SIG-M5 (cell line): ENCODE measurements around the gene SCUBE1.
"Not testable (repeated sequence)": the region's sequence is repeated elsewhere in the genome, so short reads cannot be mapped to it uniquely, and the experiment has no call there.

Experiments used
- DNase-seq: peaks from one replicate; lab custom pipeline; 2025; lab: John Stamatoyannopoulos, UW

SCUBE1 gene

DNA sequence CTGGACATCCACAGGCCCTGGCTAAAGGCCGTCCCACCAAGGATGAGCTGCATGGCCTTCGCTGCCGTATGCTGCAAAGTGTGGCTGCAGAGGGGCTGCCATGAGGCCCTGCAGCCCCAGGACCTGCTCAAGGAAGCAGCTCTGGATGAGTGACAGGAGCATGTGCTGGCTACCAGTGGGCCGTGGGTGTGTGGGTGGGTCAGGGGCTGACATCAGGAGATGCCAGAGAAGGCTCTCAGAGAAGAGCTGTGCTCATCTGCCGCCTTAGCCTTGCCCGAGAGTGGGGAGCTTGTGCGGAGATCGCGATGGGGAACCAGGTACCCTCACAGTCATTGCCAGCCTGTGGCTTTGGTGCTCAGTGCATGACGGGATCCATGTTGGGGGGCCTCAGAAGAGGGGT is 41.3 kb downstream of the SCUBE1 start:
- no peak for DNase-seq

DNA sequence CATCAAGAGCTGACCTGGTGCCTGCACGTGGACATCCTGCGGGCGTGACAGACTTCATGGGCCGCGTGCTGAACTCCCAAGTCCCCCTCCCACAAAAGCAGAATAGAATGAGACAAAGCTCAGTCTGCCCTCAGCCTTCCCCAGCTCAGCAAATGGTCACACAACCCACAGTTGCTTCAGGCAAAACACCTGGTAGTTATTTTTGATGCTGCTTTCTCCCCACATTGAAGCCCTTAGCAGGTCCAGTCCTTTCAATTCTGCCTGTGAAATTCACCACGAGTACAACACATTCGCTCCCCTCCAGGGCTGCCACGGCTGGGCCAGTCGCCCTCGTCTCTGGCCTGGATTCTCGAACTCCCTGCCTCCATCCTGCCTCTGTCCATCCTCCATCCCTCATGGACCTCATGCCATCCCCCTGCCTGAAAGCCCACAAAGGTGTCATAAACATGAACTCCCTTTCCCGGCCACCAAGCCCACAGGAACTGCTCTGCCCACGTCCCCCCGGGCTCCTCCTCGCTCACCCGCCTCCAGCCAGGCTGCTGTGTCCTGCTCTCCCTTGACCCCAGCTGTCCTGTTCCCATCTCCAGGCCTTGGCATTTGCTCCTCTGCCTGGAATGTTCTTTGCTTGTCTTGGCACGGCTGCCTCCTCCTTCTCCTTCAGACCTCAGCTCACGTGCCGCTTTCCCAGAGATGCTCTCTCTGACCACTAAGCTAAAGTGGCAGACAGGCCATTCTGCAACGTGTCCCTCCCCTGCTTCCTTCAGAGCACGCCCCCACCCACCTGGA is 42.1 kb downstream of the SCUBE1 start:
- no peak for DNase-seq

- no peak for DNase-seq
Observed at GRCh38 chr22:43299736-43300135, 43.4 kb downstream of the SCUBE1 start.

DNA sequence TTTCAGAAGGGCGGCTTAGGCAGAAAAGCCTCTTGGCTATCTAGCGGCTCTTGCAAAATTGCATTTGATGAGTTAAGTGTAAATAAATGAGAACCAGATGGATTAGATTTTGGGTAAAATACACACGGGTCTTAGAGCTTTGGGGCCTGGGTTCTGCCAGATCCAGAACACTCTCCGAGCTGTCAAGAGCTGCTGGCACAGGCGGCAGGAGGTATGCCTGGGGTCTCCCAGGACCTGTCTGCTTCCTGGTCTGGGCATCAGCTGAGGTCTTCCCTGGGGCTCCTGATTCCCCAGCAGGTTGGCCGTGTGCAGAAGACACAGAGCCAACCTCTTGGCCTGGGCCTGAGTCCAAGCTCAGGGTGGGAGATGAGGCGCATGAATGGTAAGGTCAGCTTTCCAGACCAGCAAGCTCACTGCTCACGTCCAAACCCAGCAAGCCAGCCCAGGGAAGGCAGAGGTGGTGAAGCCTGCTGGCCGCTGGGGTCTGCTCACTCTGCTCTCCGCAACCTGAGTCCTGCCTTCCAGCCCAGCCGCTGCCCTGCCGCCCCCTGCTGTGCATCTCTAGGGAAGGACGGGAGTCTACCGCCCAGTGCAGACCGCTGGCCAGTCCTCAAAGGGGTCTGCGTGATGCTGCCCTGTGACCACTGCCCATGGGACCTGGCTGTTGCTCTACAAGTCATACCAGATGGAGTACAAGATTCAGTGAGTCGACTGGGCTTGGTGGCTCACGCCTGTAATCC is 44.9 kb downstream of the SCUBE1 start:
- DNase-seq = no peak

DNA sequence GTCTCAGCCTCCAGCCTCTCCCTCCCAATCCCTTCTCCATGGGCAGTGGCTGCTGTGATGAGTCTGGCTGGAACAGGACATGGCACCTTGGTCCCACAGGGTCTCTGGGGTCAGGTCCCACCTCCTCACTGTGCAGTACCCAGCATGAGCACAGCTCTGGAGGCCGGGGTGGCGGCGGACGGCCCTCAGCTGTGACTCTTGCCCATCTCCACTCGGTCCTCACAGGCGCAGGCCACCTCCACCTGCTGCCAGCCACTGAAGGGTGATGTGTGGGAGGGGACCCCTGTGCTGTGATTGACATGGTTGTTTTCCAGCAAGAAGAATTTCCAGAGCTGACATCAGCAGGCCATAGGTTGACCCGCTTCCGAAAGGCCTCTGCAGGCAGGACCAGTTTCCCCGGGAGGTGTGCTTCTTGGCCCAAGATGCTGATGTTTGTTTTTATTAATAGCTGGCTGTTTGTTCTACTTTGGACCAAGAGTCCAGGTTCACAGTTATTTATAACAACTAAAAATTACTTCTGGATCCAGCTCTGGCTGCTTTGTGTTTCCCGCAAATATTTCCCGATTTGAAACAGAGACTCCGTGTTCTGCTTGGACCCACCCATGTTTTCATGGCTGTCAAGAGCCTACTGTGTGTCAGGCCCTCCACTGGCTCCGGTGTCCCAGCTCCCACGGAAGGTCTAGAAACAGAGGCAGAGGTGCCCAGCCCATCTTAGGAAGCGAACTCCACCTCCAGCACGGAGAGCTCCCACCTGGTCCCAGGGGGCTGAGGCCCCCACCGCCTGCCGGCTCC is 45.7 kb downstream of the SCUBE1 start:
- DNase-seq = no peak

DNA sequence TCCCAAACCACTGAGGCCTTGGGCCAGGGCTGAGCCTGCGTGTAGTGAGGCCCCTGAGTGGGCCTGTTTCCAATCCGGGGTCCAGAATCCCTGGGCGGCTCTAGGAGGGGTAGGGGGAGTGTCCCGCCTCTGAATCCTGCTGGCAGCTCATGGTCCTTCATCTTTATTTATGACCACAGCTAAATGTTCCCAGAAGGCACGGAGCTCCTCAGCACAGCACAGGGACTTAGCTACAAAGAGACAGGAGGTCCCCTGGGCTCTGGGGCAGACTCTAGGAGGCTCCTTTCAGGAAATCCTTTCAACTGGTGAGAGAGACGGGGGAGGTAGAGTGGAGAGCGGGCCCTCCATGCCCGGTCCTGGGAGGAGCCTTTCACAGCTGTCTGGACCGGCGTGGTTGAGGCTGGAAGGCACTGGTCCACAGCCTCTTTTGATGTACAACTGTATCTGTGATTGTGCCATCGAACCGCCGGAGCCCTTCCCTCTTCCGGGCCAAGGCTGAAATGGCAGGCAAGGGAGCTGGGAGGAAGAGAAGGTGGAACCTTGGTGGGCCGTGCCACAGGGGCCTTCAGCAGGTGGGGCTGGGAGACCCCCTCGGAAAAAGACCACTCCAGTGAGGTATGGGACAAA is 46.8 kb downstream of the SCUBE1 start:
- DNase-seq = no peak

GRCh38 chr22:43295660-43296059 is 47.5 kb downstream of the SCUBE1 start:
- DNase-seq = no peak

DNA sequence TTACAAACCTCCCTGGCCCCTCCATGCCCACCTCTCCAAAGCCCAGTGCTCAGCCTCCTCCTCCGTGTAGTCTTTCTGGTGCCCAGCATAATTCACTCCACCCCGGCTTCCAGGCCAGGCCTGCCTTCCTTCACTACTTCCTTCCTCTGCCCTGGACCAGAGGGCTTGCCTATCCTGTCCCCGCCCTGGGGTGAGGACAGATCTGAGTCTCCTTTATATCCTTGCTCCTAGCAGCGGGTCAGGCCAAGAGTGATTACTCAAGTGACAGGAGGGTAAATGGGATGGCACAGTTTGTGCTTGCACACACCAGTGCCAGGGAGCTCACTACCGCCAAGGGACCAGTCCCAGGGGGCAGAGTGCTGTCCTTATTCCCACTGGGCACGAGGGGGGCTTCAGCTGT is 48.0 kb downstream of the SCUBE1 start:
- no peak for DNase-seq

DNA sequence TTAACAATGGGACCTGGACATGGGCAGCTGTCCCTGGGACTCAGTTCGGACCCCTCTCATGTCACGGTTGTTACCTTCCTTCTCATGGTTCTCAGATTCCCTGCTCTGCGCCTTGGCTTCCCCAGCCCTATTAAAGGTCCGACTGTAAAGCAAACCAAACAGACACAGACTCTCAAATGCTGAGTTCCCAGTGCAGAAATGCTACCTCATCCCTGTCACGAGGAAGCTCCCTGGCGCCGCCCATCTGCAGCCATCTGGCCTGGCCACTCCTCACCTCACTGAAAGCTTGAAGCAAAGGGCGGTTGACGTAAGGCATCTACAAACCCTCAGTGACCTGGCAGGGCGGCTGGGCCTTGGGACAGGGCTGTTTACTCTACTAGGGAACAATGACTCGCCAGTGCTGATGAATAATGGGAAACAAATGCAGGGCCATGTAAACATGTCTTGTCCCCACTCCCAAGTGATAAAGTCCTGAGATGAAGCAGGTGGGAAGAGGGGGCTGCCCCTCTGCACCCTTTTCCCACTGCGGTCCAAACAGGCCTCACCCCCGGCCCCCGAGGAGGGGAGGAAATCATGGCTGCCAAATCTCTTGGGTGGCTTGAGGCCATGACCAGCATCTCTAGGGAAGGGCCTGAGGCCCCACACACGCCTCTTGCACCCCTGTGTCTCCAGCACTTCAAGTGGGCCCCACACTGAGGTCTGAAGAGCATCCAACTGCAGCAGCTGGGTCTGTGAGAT is 49.3 kb downstream of the SCUBE1 start:
- no peak for DNase-seq

DNA sequence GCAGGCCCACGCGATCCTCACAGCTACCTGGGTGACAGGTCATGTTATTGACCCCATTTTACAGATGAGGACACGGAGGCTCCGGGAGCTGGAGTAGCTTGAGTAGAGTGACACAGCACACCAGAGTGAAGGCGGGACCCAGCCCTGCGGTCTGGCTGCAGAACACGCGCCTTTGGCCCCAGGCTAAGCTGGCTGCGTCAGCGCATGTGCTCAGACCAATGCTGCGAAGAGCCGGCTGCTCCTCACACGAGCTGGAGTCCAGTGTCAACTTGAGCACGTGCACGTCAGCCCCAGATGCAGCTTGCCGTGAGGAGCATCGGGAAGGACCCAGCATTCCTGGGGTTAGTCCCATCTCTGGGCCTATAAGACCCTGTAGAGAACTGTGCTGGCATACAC is 49.9 kb downstream of the SCUBE1 start:
- DNase-seq = no peak

- DNase-seq = no peak
Observed at GRCh38 chr22:43292630-43293018, 50.5 kb downstream of the SCUBE1 start.

GRCh38 chr22:43291381-43291780 is 51.8 kb downstream of the SCUBE1 start:
- DNase-seq = no peak

DNA sequence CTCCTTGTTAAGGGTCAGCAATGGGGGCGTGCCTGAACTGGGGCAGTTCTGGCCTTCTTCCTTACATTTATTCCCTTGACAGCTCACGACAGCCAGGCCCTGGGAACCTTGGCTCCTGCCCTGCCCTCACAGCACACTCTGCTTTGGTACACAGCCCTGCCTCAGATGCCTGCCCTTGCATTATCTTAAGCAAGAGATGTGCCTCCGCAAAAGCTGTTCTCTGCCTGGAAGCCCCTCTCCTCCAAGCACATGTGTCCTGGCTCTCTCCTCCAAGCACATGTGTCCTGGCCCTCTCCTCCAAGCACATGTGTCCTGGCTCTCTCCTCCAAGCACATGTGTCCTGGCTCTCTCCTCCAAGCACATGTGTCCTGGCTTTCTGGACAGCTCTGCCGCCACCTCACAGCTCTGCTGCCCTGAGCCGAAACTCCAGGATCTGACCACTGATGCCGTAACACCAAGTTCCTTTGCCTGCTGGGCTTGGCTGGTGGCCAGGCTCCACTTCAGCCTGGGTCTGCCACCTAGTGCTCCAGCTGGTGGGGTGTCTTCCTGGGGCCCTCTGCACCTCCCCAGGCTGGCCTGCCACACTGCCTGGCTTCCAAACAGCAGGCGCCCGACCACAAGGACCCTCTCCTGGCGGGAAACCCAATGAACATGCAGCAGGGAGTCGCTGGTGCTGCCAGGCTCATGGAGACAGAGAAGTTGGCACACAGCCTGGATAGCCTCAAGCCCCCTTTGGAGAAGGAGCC is 53.0 kb downstream of the SCUBE1 start:
- no peak for DNase-seq

DNA sequence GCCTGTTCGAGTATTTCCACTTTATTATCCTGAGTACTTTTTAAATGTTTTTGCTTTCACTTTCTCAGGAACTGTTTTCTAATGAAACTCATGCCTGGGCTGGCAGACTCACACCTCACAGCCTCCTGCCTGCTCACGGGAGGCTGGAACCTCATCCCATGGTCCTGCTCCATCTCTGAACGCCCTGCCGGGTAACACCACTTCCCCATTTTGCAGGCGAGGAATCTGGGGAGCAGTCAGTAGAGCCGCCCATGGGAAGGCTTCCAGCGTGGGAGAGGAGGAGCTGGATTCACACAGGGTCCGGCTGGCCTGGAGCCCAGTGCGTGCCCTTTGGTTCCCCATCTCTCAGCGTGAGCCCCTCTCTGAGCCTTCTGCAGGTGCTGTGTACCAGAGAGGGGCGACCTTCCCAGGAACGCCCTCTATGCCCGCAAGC is 53.6 kb downstream of the SCUBE1 start:
- no peak for DNase-seq

DNA sequence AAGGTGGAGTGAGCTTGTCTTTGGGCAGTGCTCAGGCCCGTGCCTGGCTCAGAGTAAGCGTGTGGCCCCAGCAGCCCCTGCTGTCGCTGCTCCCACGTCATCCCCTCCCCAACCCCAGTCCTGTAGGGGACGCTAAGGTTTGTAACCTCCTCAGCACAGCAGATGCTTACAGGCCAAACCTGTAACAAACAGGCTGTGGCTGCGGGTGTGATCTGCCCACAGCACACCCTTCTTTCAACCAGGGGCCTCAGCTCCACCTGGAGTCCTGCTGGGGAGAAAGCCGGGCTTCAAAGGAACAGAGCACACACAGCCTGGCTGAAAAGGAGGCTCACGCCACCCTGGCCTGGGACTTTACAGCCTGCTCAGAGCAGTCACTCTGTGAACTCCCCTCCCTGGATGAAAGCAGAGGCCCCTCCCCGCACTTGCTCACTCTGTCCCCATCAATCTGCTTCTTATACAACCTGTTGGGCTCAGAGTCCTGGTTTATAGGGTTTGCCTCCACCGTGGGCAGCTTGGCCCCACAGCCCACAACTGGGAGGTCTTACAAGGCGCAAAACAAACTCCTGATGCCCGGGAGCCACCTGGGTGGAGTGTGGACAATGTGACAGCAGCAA is 54.3 kb downstream of the SCUBE1 start:
- DNase-seq = no peak

- no peak for DNase-seq
Observed at GRCh38 chr22:43288378-43288777, 54.8 kb downstream of the SCUBE1 start.

- DNase-seq = no peak
Observed at GRCh38 chr22:43287441-43287840, 55.7 kb downstream of the SCUBE1 start.

- DNase-seq = no peak
Observed at GRCh38 chr22:43281394-43281793, 61.8 kb downstream of the SCUBE1 start.

DNA sequence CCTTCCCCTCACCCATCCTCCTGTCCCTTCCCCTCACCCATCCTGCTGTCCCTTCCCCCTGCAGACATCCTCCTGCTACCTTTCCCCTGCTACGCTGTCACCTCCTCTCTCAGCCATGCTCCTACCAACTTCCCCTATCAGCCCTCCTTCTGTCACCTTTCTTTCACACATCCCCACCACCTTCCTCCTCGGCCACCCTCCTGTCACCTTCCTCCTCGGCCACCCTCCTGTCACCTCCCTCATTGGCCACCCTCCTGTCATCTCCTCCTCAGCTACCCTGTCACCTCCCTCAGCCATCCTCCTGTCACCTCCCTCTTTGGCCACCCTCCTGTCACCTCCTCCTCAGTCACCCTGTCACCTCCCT is 62.7 kb downstream of the SCUBE1 start:
- DNase-seq = not testable (repeated sequence)

GRCh38 chr22:43279867-43280522 is 63.2 kb downstream of the SCUBE1 start:
- no peak for DNase-seq
